ENCODE data around the gene TROAP.
"Not testable (repeated sequence)": the region's sequence is repeated elsewhere in the genome, so short reads cannot be mapped to it uniquely, and the experiment has no call there.

The TROAP gene

GRCh38 chr12:49332441-49332861 lies 9.4 kb downstream of the TROAP start:
- TF ChIP-seq, protein P1, sequence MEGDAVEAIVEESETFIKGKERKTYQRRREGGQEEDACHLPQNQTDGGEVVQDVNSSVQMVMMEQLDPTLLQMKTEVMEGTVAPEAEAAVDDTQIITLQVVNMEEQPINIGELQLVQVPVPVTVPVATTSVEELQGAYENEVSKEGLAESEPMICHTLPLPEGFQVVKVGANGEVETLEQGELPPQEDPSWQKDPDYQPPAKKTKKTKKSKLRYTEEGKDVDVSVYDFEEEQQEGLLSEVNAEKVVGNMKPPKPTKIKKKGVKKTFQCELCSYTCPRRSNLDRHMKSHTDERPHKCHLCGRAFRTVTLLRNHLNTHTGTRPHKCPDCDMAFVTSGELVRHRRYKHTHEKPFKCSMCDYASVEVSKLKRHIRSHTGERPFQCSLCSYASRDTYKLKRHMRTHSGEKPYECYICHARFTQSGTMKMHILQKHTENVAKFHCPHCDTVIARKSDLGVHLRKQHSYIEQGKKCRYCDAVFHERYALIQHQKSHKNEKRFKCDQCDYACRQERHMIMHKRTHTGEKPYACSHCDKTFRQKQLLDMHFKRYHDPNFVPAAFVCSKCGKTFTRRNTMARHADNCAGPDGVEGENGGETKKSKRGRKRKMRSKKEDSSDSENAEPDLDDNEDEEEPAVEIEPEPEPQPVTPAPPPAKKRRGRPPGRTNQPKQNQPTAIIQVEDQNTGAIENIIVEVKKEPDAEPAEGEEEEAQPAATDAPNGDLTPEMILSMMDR (IDR thresholded peaks at IDR 0.05; ENCODE audit: low read depth, low read length): no peak
- DNase-seq: no peak
- H3K9me3 ChIP-seq: no peaks in the 10 kb centered on the region
- H3K27me3 ChIP-seq: peaks cover 3% of the 10 kb centered on the region; the same call in 1 of the 2 replicates
- peaks cover 26% of the 10 kb centered on the region for H3K36me3 ChIP-seq
- peaks cover 11% of the 10 kb centered on the region for H3K4me1 ChIP-seq
- no peak overlapping the region for H3K4me3 ChIP-seq (ENCODE audit: low read depth, low read length)

GRCh38 chr12:49332891-49333371 lies 9.9 kb downstream of the TROAP start:
- no peak for DNase-seq
- peaks cover 3% of the 10 kb centered on the region; the same call in 1 of the 2 replicates for H3K27me3 ChIP-seq
- H3K9me3 ChIP-seq: no peaks in the 10 kb centered on the region
- TF ChIP-seq, protein P1 (IDR thresholded peaks at IDR 0.05; ENCODE audit: low read depth, low read length): no peak
- H3K4me1 ChIP-seq: peaks cover 12% of the 10 kb centered on the region
- peaks cover 21% of the 10 kb centered on the region for H3K36me3 ChIP-seq
- H3K4me3 ChIP-seq (ENCODE audit: low read depth, low read length): no peak overlapping the region

- not testable (repeated sequence) for H3K4me3 ChIP-seq (ENCODE audit: low read depth, low read length); DNase-seq; H3K27me3 ChIP-seq; H3K9me3 ChIP-seq
- Histone ChIP-seq H3K36me3 (peaks cover 21% of the 10 kb centered on the region), H3K4me1 (peaks cover 12% of the 10 kb centered on the region)
Measured at GRCh38 chr12:49333778-49334177, 10.7 kb downstream of the TROAP start.

- Histone ChIP-seq H3K4me1 (peaks cover 15% of the 10 kb centered on the region), H3K27me3 (peaks cover 3% of the 10 kb centered on the region; the same call in 1 of the 2 replicates), H3K9me3 (no peaks in the 10 kb centered on the region), H3K36me3 (peaks cover 16% of the 10 kb centered on the region), H3K4me3 (ENCODE audit: low read depth, low read length) (no peak overlapping the region)
- TF ChIP-seq, protein P1 (IDR thresholded peaks at IDR 0.05; ENCODE audit: low read depth, low read length): no peak
- DNase-seq: no peak
Measured at GRCh38 chr12:49334226-49334625, 11.2 kb downstream of the TROAP start.

DNA sequence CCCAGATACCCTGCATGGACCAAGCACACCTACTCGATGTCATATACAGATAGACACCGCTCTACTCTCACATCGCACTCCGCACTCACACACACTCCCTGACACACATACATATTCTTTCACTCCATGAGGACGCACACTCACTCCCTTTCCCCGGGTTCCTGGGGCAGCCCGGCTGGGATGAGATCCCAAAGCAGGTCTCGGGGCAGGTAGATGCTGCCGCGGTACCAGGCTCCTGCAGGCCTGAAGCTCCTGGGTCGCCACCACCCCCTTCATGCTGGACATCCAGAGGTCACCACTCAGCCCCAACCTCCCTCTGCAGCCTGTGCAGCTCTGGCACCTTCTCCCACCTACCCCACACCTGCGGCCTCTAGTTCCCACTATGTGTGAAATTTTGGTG lies 11.6 kb downstream of the TROAP start:
- DNase-seq: no peak
- no peaks in the 10 kb centered on the region for H3K9me3 ChIP-seq
- no peak overlapping the region for H3K4me3 ChIP-seq (ENCODE audit: low read depth, low read length)
- H3K27me3 ChIP-seq: peaks cover 3% of the 10 kb centered on the region; the same call in 1 of the 2 replicates
- H3K4me1 ChIP-seq: peaks cover 19% of the 10 kb centered on the region
- TF ChIP-seq, protein P1 (IDR thresholded peaks at IDR 0.05; ENCODE audit: low read depth, low read length): no peak
- peaks cover 12% of the 10 kb centered on the region for H3K36me3 ChIP-seq

DNA sequence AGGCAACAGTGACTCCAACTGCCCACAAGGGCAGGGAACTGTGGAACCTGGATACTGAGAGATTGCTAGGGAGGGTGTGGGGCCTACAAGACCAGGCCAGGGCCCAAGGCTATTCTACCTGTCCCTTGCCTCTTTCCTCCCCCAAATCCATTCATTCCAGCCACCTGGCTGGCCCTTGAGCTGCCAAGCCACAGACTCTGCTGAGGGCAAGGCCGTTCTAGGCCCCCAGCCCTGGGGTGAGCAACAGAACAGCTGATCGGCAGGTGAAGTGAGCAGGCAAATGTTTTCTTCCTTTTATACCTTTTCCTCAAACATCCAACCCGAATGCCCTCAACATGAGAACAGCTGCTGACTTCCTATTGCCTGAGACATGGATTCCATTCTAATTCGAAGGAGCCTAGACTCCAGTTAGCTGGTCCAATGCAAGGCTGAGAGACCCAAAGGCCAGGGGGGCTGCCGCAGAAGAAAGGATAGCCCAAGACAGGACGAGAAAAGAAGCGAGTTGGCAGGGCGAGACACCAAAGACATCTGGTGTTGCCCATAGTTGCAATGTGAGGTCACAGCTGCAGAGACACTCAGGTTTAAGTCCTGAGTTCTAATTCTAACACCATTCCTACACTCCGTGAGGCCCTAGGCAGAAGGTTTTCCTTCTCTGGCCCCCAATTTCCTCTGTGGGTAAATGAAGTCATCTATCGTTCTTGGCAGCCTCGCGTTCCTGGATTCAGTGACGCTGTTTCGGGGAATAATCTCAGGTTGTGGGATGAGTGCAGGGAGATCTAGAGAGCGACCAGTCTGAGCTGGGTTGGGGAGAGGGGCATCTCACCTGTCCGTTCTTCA lies 12.3 kb downstream of the TROAP start:
- no peaks in the 10 kb centered on the region for H3K9me3 ChIP-seq
- no peak overlapping the region for H3K4me3 ChIP-seq (ENCODE audit: low read depth, low read length)
- H3K36me3 ChIP-seq: peaks cover 7% of the 10 kb centered on the region
- H3K27me3 ChIP-seq: peaks cover 3% of the 10 kb centered on the region; the same call in 1 of the 2 replicates
- no peak for DNase-seq
- TF ChIP-seq, protein P1 (IDR thresholded peaks at IDR 0.05; ENCODE audit: low read depth, low read length): no peak
- peaks cover 22% of the 10 kb centered on the region for H3K4me1 ChIP-seq
